ENCODE measurements around the gene IMPG2. TPM values are rescaled to one million over a fixed set of nuclear protein-coding genes. Genes with fewer than 3 reads are reported as not detected.

The IMPG2 gene
- total and polyA plus RNA-seq, 2 experiments from 2014 or later: 0.11 TPM; not detected in 1

DNA sequence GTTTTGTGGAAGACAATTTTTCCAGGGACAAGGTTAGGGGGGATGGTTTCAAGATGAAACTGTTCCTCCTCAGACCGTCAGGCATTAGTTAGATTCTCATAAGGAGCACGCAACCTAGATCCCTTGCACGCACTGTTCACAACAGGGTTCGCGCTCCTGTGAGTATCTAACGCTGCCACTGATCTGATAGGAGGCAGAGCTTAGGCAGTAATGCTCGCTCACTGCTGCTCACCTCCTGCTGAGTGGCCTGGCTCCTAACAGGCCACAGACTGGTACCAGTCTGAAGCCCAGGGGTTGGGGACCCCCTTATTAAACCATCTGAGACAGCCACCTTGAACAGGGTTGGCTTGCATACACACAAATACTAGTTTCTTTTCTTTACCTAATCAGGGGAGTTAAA lies 13.5 kb upstream of the IMPG2 start:
- Histone ChIP-seq H2AFZ (no peak overlapping the region), H3K4me1 (ENCODE audit: insufficient read depth) (no peaks in the 10 kb centered on the region), H3K9me3 (ENCODE audit: low read depth) (no peaks in the 10 kb centered on the region), H4K20me1 (ENCODE audit: insufficient read depth) (no peaks in the 10 kb centered on the region), H3K4me3 (no peak overlapping the region), H3K36me3 (ENCODE audit: low read depth) (no peaks in the 10 kb centered on the region; the same call in 1 of the 2 replicates), H3K27ac (no peak overlapping the region), H3K9me2 (ENCODE audit: insufficient read depth) (no peaks in the 10 kb centered on the region), H3K79me2 (ENCODE audit: insufficient read depth) (no peaks in the 10 kb centered on the region), H3K9ac (no peak overlapping the region), H3F3A (ENCODE audit: insufficient read depth) (no peaks in the 10 kb centered on the region), H3K27me3 (replicated peaks; ENCODE audit: insufficient read depth) (no peaks in the 10 kb centered on the region), H3K4me2 (ENCODE audit: unreplicated experiment) (no peak overlapping the region)
- TF ChIP-seq EZH2phosphoT487 (IDR thresholded peaks at IDR 0.05; ENCODE audit: insufficient read depth, low read depth) (no peak), EZH2 (IDR thresholded peaks at IDR 0.05; ENCODE audit: insufficient read depth, poor library complexity, severe bottlenecking) (no peak)
- 94% methylated on average over 7 of the region's 7 CpGs for WGBS, 2 experiments (ENCODE audit: low coverage in 1 of 2, low lambda C conversion rate in 2 of 2, missing lambda C conversion rate in 2 of 2)
- no peak for DNase-seq
- in situ Hi-C loops (cut with MboI): no loop called here

DNA sequence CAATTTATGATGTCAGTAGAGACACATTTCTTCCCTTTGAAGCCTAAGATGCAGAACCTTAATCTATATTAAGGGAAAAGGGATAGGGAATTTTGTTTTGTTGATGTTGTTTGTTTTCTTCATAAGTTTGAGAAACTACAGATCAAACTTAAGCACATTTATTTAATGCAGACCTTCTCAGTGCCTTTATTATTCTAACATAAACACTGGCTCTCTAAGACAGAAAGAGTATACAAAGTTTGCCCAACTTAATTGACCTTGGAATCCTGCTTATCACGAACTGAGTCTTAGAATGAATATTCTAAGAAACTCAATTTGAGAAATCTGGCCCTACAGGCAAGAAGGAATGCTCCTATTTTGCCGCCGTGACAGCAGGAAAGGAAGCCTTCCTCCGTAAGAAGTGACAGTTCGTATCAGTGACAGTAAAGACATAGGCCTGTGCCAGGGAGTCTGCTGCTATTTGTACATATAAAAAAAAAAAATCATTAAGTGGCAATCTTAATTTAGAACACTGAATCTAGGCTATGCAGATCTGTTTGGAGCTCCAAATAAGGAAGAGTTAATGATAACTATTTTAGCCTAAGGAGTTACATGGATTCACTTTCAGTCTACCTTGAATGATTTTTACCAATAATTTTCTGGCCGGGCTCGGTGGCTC lies 8.8 kb upstream of the IMPG2 start:
- Histone ChIP-seq H3F3A (ENCODE audit: insufficient read depth) (no peaks in the 10 kb centered on the region), H3K4me3 (no peak overlapping the region), H3K4me1 (ENCODE audit: insufficient read depth) (no peaks in the 10 kb centered on the region), H3K9ac (no peak overlapping the region), H3K9me3 (ENCODE audit: low read depth) (no peaks in the 10 kb centered on the region), H3K27ac (no peak overlapping the region), H3K79me2 (ENCODE audit: insufficient read depth) (no peaks in the 10 kb centered on the region), H3K27me3 (replicated peaks; ENCODE audit: insufficient read depth) (no peaks in the 10 kb centered on the region), H3K9me2 (ENCODE audit: insufficient read depth) (no peaks in the 10 kb centered on the region), H3K4me2 (ENCODE audit: unreplicated experiment) (no peak overlapping the region), H2AFZ (no peak overlapping the region), H3K36me3 (ENCODE audit: low read depth) (no peaks in the 10 kb centered on the region; the same call in 1 of the 2 replicates), H4K20me1 (ENCODE audit: insufficient read depth) (no peaks in the 10 kb centered on the region)
- in situ Hi-C loops (cut with MboI): no loop called here
- no peak for DNase-seq
- TF ChIP-seq EZH2phosphoT487 (IDR thresholded peaks at IDR 0.05; ENCODE audit: insufficient read depth, low read depth) (no peak), EZH2 (IDR thresholded peaks at IDR 0.05; ENCODE audit: insufficient read depth, poor library complexity, severe bottlenecking) (no peak)
- 92 to 96% methylated on average over 7 of the region's 7 CpGs for WGBS, 2 experiments (ENCODE audit: low coverage in 1 of 2, low lambda C conversion rate in 2 of 2, missing lambda C conversion rate in 2 of 2)

DNA sequence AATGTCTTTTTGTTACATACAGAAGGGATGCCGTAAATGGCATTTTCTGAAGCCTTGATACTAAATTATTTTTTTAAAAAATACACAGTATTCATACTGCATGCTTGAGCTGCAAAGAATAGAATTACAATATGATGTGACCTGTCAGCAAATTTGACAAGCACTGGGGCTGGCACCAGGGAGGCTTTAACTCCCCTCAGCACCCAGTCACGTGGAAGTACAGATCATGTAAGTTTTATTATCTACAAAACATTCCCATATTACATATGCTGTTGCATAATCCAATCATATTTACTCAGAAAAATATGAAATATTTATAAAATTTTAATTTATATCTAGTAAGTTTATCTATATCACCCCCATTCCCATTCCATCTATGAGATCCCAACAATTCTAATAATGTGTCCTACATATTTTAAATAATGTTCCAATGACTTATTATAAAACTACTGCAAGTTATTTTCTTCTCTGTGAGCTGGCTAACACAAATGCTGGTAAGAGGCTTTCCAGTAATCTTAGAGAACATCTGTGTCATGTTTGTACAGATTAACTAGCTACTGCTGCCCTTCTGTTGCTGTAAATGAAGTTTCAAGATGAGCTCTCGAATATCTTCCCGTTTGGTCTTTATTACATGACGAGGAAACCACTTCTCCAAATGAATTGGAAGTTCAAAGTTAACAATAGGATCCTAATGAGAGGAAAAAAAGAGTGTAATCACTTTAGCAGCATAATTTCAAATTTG lies 5.2 kb upstream of the IMPG2 start:
- Histone ChIP-seq H3K9ac (no peak overlapping the region), H3K36me3 (ENCODE audit: low read depth) (no peaks in the 10 kb centered on the region; the same call in 1 of the 2 replicates), H3K9me2 (ENCODE audit: insufficient read depth) (no peaks in the 10 kb centered on the region), H3K27me3 (replicated peaks; ENCODE audit: insufficient read depth) (no peaks in the 10 kb centered on the region), H3K4me1 (ENCODE audit: insufficient read depth) (no peaks in the 10 kb centered on the region), H3K27ac (no peak overlapping the region), H3K9me3 (ENCODE audit: low read depth) (no peaks in the 10 kb centered on the region), H2AFZ (no peak overlapping the region), H3K4me3 (no peak overlapping the region), H3F3A (ENCODE audit: insufficient read depth) (no peaks in the 10 kb centered on the region), H3K4me2 (ENCODE audit: unreplicated experiment) (no peak overlapping the region), H3K79me2 (ENCODE audit: insufficient read depth) (no peaks in the 10 kb centered on the region), H4K20me1 (ENCODE audit: insufficient read depth) (no peaks in the 10 kb centered on the region)
- no peak for DNase-seq
- TF ChIP-seq EZH2 (IDR thresholded peaks at IDR 0.05; ENCODE audit: insufficient read depth, poor library complexity, severe bottlenecking): no peak
- TF ChIP-seq EZH2phosphoT487 (IDR thresholded peaks at IDR 0.05; ENCODE audit: insufficient read depth, low read depth): no peak
- in situ Hi-C loops (cut with MboI): no loop called here
- WGBS, 2 experiments (ENCODE audit: low coverage in 1 of 2, low lambda C conversion rate in 2 of 2, missing lambda C conversion rate in 2 of 2): 52 to 54% methylated on average over 5 of the region's 5 CpGs

DNA sequence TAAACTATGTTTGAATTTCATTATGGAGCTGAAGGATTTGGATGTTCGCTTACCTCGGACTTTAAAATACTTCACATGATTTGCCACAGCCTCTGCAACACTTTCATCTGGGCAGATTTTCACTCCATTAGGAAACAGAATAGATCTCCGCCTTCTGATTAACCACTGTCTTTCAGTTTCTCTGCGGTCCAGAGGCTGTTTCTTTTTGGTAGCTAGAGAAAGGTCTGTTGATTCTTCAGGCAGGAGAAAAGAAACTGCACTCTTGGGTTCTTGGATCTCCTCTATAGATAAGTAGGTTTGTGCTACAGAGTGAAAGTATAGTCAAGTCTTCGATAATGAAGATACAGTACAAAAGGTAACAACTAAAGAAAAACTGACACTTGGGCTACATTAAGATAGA lies 844 bp downstream of the IMPG2 start:
- H3K4me1 ChIP-seq (ENCODE audit: insufficient read depth): no peaks in the 10 kb centered on the region
- no peaks in the 10 kb centered on the region for H4K20me1 ChIP-seq (ENCODE audit: insufficient read depth)
- in situ Hi-C loops (cut with MboI): no loop called here
- no peak for DNase-seq
- WGBS, 2 experiments (ENCODE audit: low coverage in 1 of 2, low lambda C conversion rate in 2 of 2, missing lambda C conversion rate in 2 of 2): 89 to 90% methylated on average over 5 of the region's 5 CpGs
- no peaks in the 10 kb centered on the region for H3K79me2 ChIP-seq (ENCODE audit: insufficient read depth)
- no peaks in the 10 kb centered on the region for H3K27me3 ChIP-seq (replicated peaks; ENCODE audit: insufficient read depth)
- H3K9me3 ChIP-seq (ENCODE audit: low read depth): no peaks in the 10 kb centered on the region
- no peak overlapping the region for H2AFZ ChIP-seq
- no peak overlapping the region for H3K4me2 ChIP-seq (ENCODE audit: unreplicated experiment)
- H3K36me3 ChIP-seq (ENCODE audit: low read depth): no peaks in the 10 kb centered on the region
- no peak overlapping the region for H3K9ac ChIP-seq
- no peaks in the 10 kb centered on the region for H3F3A ChIP-seq (ENCODE audit: insufficient read depth)
- no peak overlapping the region for H3K27ac ChIP-seq
- no peak for TF ChIP-seq EZH2phosphoT487 (IDR thresholded peaks at IDR 0.05; ENCODE audit: insufficient read depth, low read depth)
- no peak for TF ChIP-seq EZH2 (IDR thresholded peaks at IDR 0.05; ENCODE audit: insufficient read depth, poor library complexity, severe bottlenecking)
- H3K4me3 ChIP-seq: no peak overlapping the region
- H3K9me2 ChIP-seq (ENCODE audit: insufficient read depth): no peaks in the 10 kb centered on the region

All from GM23248 (cell line).